Neural progenitor cell (in vitro differentiated cells): ENCODE measurements around the gene RMI1. TPM values are rescaled to one million over a fixed set of nuclear protein-coding genes. Genes with fewer than 3 reads are reported as not detected.

ENCODE experiments used
- DNase-seq: peaks from one replicate; pipeline ENCODE4 v3.0.0-alpha.2; 2016; ENCODE audit warnings: low spot score
- H2AFZ ChIP-seq: fragments of 200-600 bp; sonication (generic); replicated peaks from 2 replicates; pipeline ENCODE4 v1.6.1; 2016; ENCODE audit warnings: antibody characterized with exemption
- H3F3A ChIP-seq: fragments of 200-600 bp; sonication (generic); 2 replicates; pipeline ENCODE4 v1.6.1; 2016; ENCODE audit warnings: antibody characterized with exemption, low read depth
- H3K27ac ChIP-seq: fragments of 200-600 bp; sonication (generic); 2 replicates; pipeline ENCODE4 v1.5.1; 2016; ENCODE audit warnings: mild to moderate bottlenecking
- H3K27me3 ChIP-seq: fragments of 200-600 bp; sonication (generic); 2 replicates; pipeline ENCODE4 v1.6.1; 2016; ENCODE audit warnings: mild to moderate bottlenecking, moderate library complexity
- H3K36me3 ChIP-seq: fragments of 200-600 bp; sonication (generic); 2 replicates; pipeline ENCODE4 v1.5.1; 2016
- H3K4me1 ChIP-seq: fragments of 200-600 bp; sonication (generic); 2 replicates; pipeline ENCODE4 v1.6.1; 2016; ENCODE audit warnings: mixed run types
- H3K4me2 ChIP-seq: fragments of 200-600 bp; sonication (generic); 2 replicates; pipeline ENCODE4 v1.6.1; 2016
- H3K4me3 ChIP-seq: fragments of 200-600 bp; sonication (generic); 2 replicates; pipeline ENCODE4 v1.5.1; 2016
- H3K79me2 ChIP-seq: fragments of 200-600 bp; sonication (generic); 2 replicates; pipeline ENCODE4 v1.6.1; 2016; ENCODE audit warnings: low read depth
- H3K9ac ChIP-seq: fragments of 200-600 bp; sonication (generic); 2 replicates; pipeline ENCODE4 v1.6.1; 2016
- H3K9me3 ChIP-seq: fragments of 200-600 bp; sonication (generic); 2 replicates; pipeline ENCODE4 v1.5.1; 2016; ENCODE audit warnings: low read depth
- H4K20me1 ChIP-seq: fragments of 200-600 bp; sonication (generic); 2 replicates; pipeline ENCODE4 v1.6.1; 2016; ENCODE audit warnings: low read depth
- H3K27ac Mint-ChIP-seq: 3 replicates; pipeline ENCODE4 v1.8.0; 2021; ENCODE audit warnings: mixed read lengths
- H3K27me3 Mint-ChIP-seq: 2 replicates; pipeline ENCODE4 v1.8.0; 2022; ENCODE audit warnings: low read depth, mild to moderate bottlenecking, inconsistent platforms, moderate library complexity, mixed read lengths; ENCODE audit not compliant: insufficient read depth
- H3K36me3 Mint-ChIP-seq: 3 replicates; pipeline ENCODE4 v1.8.0; 2021; ENCODE audit warnings: mixed read lengths
- H3K4me1 Mint-ChIP-seq: 3 replicates; pipeline ENCODE4 v1.8.0; 2021; ENCODE audit warnings: mixed read lengths
- H3K4me3 Mint-ChIP-seq: 3 replicates; pipeline ENCODE4 v1.8.0; 2021; ENCODE audit warnings: mild to moderate bottlenecking, moderate library complexity, mixed read lengths
- H3K9me3 Mint-ChIP-seq: 3 replicates; pipeline ENCODE4 v1.8.0; 2020; ENCODE audit warnings: mixed read lengths
- EZH2 ChIP-seq: fragments of 200-600 bp; sonication (generic); IDR thresholded peaks from 2 replicates; pipeline ENCODE4 v1.6.1; 2017; ENCODE audit warnings: antibody characterized with exemption, mild to moderate bottlenecking, moderate library complexity
- EZH2phosphoT487 ChIP-seq: fragments of 200-600 bp; sonication (generic); IDR thresholded peaks from 2 replicates; pipeline ENCODE4 v1.6.1; 2017; ENCODE audit warnings: antibody characterized with exemption
- total RNA-seq: library from RNA; depleted of rRNA; stranded (reverse); fragments of >200 nt; gene quantifications from 2 replicates; pipeline ENCODE4 v1.2.3, GENCODE V29; 2015; ENCODE audit warnings: low replicate concordance
- TF ChIP-seq, protein P1 (sequence below): fragments of 200-600 bp; sonication (generic); IDR thresholded peaks from 2 replicates; pipeline ENCODE4 v1.5.1; 2017; ENCODE audit warnings: antibody characterized with exemption, mild to moderate bottlenecking

RMI1 gene
- total RNA-seq, 1 donor from 2014 or later = 35.7 TPM

DNA sequence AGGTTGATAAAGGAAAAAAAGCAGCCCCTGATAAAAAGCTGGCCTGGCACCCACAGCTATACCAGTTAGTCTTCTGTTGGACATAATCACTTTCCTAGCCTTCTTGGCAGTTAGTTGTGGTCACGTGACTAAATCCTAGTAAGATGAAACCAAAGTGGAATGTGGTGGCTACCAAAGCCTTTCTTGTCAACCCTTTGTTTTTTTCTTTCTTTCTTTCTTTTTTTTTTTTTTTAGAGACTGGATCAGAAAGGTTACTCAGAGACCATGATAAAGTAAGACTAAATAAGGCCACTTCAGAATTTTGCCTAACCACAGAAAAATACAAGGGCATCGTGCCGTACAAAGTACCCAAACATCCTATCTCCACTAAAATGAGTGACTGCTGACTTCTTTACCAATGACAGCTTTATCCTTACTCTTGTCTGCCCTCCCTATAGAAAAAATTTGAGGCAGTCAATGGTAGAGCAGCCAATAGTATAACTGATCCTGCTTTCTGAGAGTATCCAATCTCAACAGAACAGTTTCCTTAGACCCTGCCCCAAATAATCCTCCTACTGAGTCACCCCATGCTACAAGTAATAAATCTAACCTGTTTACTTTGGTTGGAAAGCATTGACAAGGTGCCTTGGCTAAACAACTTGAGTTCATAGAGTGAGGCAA is 45.2 kb upstream of the RMI1 start:
- Histone ChIP-seq H3K4me1 (peaks cover 23% of the 10 kb centered on the region), H3K4me3 (no peak overlapping the region), H3K9ac (no peak overlapping the region), H3K9me3 (no peaks in the 10 kb centered on the region), H2AFZ (peak overlapping the region; percentile 9), H3K36me3 (no peaks in the 10 kb centered on the region), H3K27me3 (no peaks in the 10 kb centered on the region), H3F3A (peaks cover 21% of the 10 kb centered on the region), H3K4me2 (peak overlapping the region; percentile 61), H4K20me1 (no peaks in the 10 kb centered on the region), H3K79me2 (no peaks in the 10 kb centered on the region), H3K27ac (peak overlapping the region; percentile 51)
- DNase-seq = peak; percentile 81
- H3K36me3 Mint-ChIP-seq = no peaks in the 10 kb centered on the region
- peaks cover 10% of the 10 kb centered on the region for H3K4me1 Mint-ChIP-seq
- H3K9me3 Mint-ChIP-seq = no peaks in the 10 kb centered on the region
- H3K4me3 Mint-ChIP-seq = no peak overlapping the region
- H3K27me3 Mint-ChIP-seq = peaks cover 5% of the 10 kb centered on the region
- TF ChIP-seq, protein P1, sequence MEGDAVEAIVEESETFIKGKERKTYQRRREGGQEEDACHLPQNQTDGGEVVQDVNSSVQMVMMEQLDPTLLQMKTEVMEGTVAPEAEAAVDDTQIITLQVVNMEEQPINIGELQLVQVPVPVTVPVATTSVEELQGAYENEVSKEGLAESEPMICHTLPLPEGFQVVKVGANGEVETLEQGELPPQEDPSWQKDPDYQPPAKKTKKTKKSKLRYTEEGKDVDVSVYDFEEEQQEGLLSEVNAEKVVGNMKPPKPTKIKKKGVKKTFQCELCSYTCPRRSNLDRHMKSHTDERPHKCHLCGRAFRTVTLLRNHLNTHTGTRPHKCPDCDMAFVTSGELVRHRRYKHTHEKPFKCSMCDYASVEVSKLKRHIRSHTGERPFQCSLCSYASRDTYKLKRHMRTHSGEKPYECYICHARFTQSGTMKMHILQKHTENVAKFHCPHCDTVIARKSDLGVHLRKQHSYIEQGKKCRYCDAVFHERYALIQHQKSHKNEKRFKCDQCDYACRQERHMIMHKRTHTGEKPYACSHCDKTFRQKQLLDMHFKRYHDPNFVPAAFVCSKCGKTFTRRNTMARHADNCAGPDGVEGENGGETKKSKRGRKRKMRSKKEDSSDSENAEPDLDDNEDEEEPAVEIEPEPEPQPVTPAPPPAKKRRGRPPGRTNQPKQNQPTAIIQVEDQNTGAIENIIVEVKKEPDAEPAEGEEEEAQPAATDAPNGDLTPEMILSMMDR = no peak
- TF ChIP-seq EZH2phosphoT487 (no peak), EZH2 (no peak)
- no peak overlapping the region for H3K27ac Mint-ChIP-seq

DNA sequence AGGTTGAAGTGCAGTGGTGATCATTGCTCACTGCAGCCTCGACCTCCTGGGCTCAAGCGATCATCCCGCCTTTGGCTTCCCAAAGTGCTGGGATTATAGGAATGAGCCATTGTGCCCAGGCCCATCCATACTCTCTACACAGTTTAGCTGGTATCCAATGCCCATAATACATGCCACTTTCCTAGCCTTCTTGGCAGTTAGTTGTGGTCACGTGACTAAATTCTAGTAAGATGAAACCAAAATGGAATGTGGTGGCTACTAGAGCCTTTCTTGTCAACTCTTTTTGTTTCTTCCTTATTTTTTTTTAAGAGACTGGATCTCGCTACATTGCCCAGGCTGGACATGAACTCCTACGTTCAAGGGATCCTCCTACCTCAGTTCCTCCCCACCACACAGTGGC is 44.1 kb upstream of the RMI1 start:
- no peaks in the 10 kb centered on the region for H3K27me3 ChIP-seq
- H3K4me1 Mint-ChIP-seq = peaks cover 10% of the 10 kb centered on the region
- H3K4me2 ChIP-seq = no peak overlapping the region
- H3K4me3 ChIP-seq = no peak overlapping the region
- H2AFZ ChIP-seq = no peak overlapping the region
- peaks cover 21% of the 10 kb centered on the region for H3F3A ChIP-seq
- no peak overlapping the region for H3K27ac Mint-ChIP-seq
- no peak overlapping the region for H3K9ac ChIP-seq
- no peak overlapping the region for H3K27ac ChIP-seq
- DNase-seq = no peak
- no peaks in the 10 kb centered on the region for H3K36me3 ChIP-seq
- no peaks in the 10 kb centered on the region for H4K20me1 ChIP-seq
- H3K79me2 ChIP-seq = no peaks in the 10 kb centered on the region
- no peaks in the 10 kb centered on the region for H3K36me3 Mint-ChIP-seq
- TF ChIP-seq, protein P1 = no peak
- TF ChIP-seq EZH2phosphoT487 (no peak), EZH2 (no peak)
- H3K4me3 Mint-ChIP-seq = no peak overlapping the region
- peaks cover 23% of the 10 kb centered on the region for H3K4me1 ChIP-seq
- peaks cover 5% of the 10 kb centered on the region for H3K27me3 Mint-ChIP-seq
- H3K9me3 ChIP-seq = no peaks in the 10 kb centered on the region
- H3K9me3 Mint-ChIP-seq = no peaks in the 10 kb centered on the region

DNA sequence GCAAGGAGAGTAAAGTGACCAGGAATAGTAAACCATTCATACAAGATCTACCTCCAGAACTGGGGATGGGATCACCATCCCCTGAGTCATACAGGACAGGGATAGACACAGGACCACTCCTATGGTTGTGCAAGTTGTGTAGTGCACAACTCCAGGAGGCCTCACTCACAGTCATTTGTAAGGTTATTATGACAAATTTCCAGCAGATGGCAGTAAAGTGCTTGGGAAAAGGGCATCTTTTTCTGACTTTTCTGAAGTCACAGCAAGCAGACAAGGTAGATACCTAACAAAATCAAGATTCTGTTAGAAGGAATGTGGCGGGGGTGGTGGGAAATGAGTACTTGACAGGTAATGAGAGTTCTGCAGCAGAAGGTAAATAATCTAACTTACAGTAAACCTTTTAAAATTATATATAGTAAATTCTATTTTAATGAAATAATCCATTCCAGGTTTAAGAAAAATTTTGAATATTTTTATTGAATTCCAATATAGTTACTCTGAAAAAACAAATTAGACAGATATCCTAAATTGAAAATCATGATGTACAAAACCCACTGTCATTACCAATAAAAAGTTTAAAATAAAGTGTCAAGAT is 42.6 kb upstream of the RMI1 start:
- Mint-ChIP-seq H3K36me3 (no peaks in the 10 kb centered on the region), H3K4me3 (no peak overlapping the region), H3K27me3 (peaks cover 3% of the 10 kb centered on the region), H3K4me1 (peaks cover 10% of the 10 kb centered on the region), H3K27ac (no peak overlapping the region), H3K9me3 (no peaks in the 10 kb centered on the region)
- Histone ChIP-seq H3K27me3 (no peaks in the 10 kb centered on the region), H2AFZ (no peak overlapping the region), H3K4me2 (no peak overlapping the region), H3K79me2 (no peaks in the 10 kb centered on the region), H3K27ac (no peak overlapping the region), H3K36me3 (no peaks in the 10 kb centered on the region), H4K20me1 (no peaks in the 10 kb centered on the region), H3F3A (peaks cover 21% of the 10 kb centered on the region), H3K9me3 (no peaks in the 10 kb centered on the region), H3K4me1 (peaks cover 23% of the 10 kb centered on the region), H3K4me3 (no peak overlapping the region), H3K9ac (no peak overlapping the region)
- DNase-seq = peak; percentile 80
- no peak for TF ChIP-seq EZH2
- TF ChIP-seq, protein P1 = peak; percentile 76
